HEK293 (cell line): ENCODE measurements around the gene TMEM259.

Experiments used
- BCL11A ChIP-seq: fragments of 450-650 bp; formaldehyde crosslinking; IDR thresholded peaks from 2 replicates; pipeline ENCODE4 v1.5.1; 2016; ENCODE audit warnings: low read depth, missing biosample characterization, missing genetic modification characterization
- CTCF ChIP-seq: fragments of 450-650 bp; formaldehyde crosslinking; IDR thresholded peaks from 2 replicates; pipeline ENCODE4 v1.5.1; 2016; ENCODE audit warnings: missing biosample characterization, missing genetic modification characterization
- REST ChIP-seq: fragments of 450-650 bp; formaldehyde crosslinking; IDR thresholded peaks from 2 replicates; pipeline ENCODE4 v1.5.1; 2016; ENCODE audit warnings: missing biosample characterization, missing genetic modification characterization
- SALL2 ChIP-seq: fragments of 450-650 bp; formaldehyde crosslinking; IDR thresholded peaks from 2 replicates; pipeline ENCODE4 v1.5.0; 2017; ENCODE audit warnings: missing biosample characterization, mild to moderate bottlenecking, missing genetic modification characterization, borderline replicate concordance
- ZNF148 ChIP-seq: fragments of 450-650 bp; formaldehyde crosslinking; IDR thresholded peaks from 2 replicates; pipeline ENCODE4 v1.5.0; 2017; ENCODE audit warnings: missing biosample characterization, missing genetic modification characterization, borderline replicate concordance
- ZNF19 ChIP-seq: fragments of 450-650 bp; formaldehyde crosslinking; IDR thresholded peaks from 2 replicates; pipeline ENCODE4; 2016; ENCODE audit warnings: missing biosample characterization, missing genetic modification characterization, low read depth
- ZNF274 ChIP-seq, 2 experiments: fragments of 200-500 bp in 1 of 2; fragments of 450-650 bp in 1 of 2; sonication (Bioruptor generic) in 1 of 2; formaldehyde crosslinking in 1 of 2; IDR thresholded peaks; 2 replicates each; pipeline versions ENCODE4 v1.5.1 to v1.6.1; 2014 to 2016; ENCODE audit warnings: borderline replicate concordance in 1 of 2, inconsistent platforms in 1 of 2, low read length in 1 of 2, missing biosample characterization in 1 of 2, missing genetic modification characterization in 1 of 2
- ZNF423 ChIP-seq: fragments of 450-650 bp; formaldehyde crosslinking; IDR thresholded peaks from 2 replicates; pipeline ENCODE4 v1.5.1; 2016; ENCODE audit warnings: missing biosample characterization, missing genetic modification characterization
- ZNF621 ChIP-seq: fragments of 450-650 bp; formaldehyde crosslinking; IDR thresholded peaks from 2 replicates; pipeline ENCODE4 v1.5.1; 2017; ENCODE audit warnings: missing biosample characterization, missing genetic modification characterization

GRCh38 chr19:1055886-1056620 lies 35.1 kb upstream of the TMEM259 start:
- TF ChIP-seq CTCF, result no peak
- TF ChIP-seq REST (tag by site-specific recombination), result no peak
- TF ChIP-seq ZNF274 (IDR thresholded peaks at IDR 0.05; ENCODE audit: low read length), result no peak
- TF ChIP-seq ZNF274 (tag by site-specific recombination; IDR thresholded peaks at IDR 0.05; ENCODE audit: borderline replicate concordance), result no peak
- no peak for TF ChIP-seq SALL2 (tag by site-specific recombination)
- no peak for TF ChIP-seq ZNF19 (tag by site-specific recombination)
- no peak for TF ChIP-seq BCL11A (tag by site-specific recombination)
- no peak for TF ChIP-seq ZNF423 (tag by site-specific recombination)
- no peak for TF ChIP-seq ZNF621 (tag by site-specific recombination)
- no peak for TF ChIP-seq ZNF148 (tag by site-specific recombination)
